H9 (cell line): ENCODE results near the gene CPNE5. TPM values are rescaled to one million over a fixed set of nuclear protein-coding genes. Genes with fewer than 3 reads are reported as not detected.

ENCODE experiments used
- DNase-seq: peaks from one replicate; pipeline ENCODE4 v3.0.0-alpha.2; 2017
- H2AFZ ChIP-seq: one replicate; pipeline ENCODE4 v1.6.1; 2013; ENCODE audit warnings: mild to moderate bottlenecking, low read length, control low read depth, moderate library complexity
- H2AK5ac ChIP-seq: 2 replicates; pipeline ENCODE4 v1.6.1; 2013; ENCODE audit warnings: low read length, control low read depth, mixed read lengths; ENCODE audit not compliant: insufficient read length
- H2BK120ac ChIP-seq: one replicate; pipeline ENCODE4 v1.6.1; 2013; ENCODE audit warnings: low read depth, mild to moderate bottlenecking, low read length, control low read depth, inconsistent platforms; ENCODE audit not compliant: poor library complexity, severe bottlenecking
- H2BK12ac ChIP-seq: 2 replicates; pipeline ENCODE4 v1.6.1; 2013; ENCODE audit warnings: low read length, control low read depth, mixed read lengths, low read depth; ENCODE audit not compliant: insufficient read length
- H2BK15ac ChIP-seq: 2 replicates; pipeline ENCODE4 v1.6.1; 2013; ENCODE audit warnings: low read depth, low read length, control low read depth
- H2BK20ac ChIP-seq: one replicate; pipeline ENCODE4 v1.6.1; 2013; ENCODE audit warnings: low read depth, mild to moderate bottlenecking, low read length, control low read depth, inconsistent platforms; ENCODE audit not compliant: poor library complexity, severe bottlenecking
- H2BK5ac ChIP-seq: 2 replicates; pipeline ENCODE4 v1.6.1; 2013; ENCODE audit warnings: low read length, control low read depth, mixed read lengths; ENCODE audit not compliant: insufficient read length
- H3K14ac ChIP-seq: 2 replicates; pipeline ENCODE4 v1.6.1; 2013; ENCODE audit warnings: low read length, control low read depth; ENCODE audit not compliant: insufficient read depth
- H3K18ac ChIP-seq: 2 replicates; pipeline ENCODE4 v1.6.1; 2013; ENCODE audit warnings: low read depth, mild to moderate bottlenecking, mixed read lengths, low read length, control low read depth; ENCODE audit not compliant: insufficient read length
- H3K23ac ChIP-seq: 2 replicates; pipeline ENCODE4 v1.6.1; 2013; ENCODE audit warnings: low read length, control low read depth, mixed read lengths, low read depth; ENCODE audit not compliant: insufficient read length
- H3K23me2 ChIP-seq: 2 replicates; pipeline ENCODE4 v1.6.1; 2013; ENCODE audit warnings: low read depth, mild to moderate bottlenecking, mixed read lengths, low read length, control low read depth; ENCODE audit not compliant: insufficient read length, poor library complexity, severe bottlenecking
- H3K27ac ChIP-seq: 2 replicates; pipeline ENCODE4 v1.5.1; 2013; ENCODE audit warnings: low read length, control low read depth, mixed read lengths, low read depth; ENCODE audit not compliant: insufficient read length
- H3K27me3 ChIP-seq: 2 replicates; pipeline ENCODE4 v1.6.1; 2013; ENCODE audit warnings: low read length, control low read depth, inconsistent platforms; ENCODE audit not compliant: insufficient read depth
- H3K4ac ChIP-seq: 2 replicates; pipeline ENCODE4 v1.6.1; 2013; ENCODE audit warnings: low read depth, mild to moderate bottlenecking, control low read depth, inconsistent platforms, low read length, moderate library complexity
- H3K4me1 ChIP-seq: 2 replicates; pipeline ENCODE4 v1.6.1; 2013; ENCODE audit warnings: low read length, control low read depth, inconsistent platforms; ENCODE audit not compliant: insufficient read depth
- H3K4me2 ChIP-seq: 2 replicates; pipeline ENCODE4 v1.6.1; 2013; ENCODE audit warnings: low read length, control low read depth, mixed read lengths; ENCODE audit not compliant: insufficient read length, insufficient read depth
- H3K56ac ChIP-seq: 2 replicates; pipeline ENCODE4 v1.6.1; 2013; ENCODE audit warnings: low read depth, mild to moderate bottlenecking, mixed read lengths, low read length, control low read depth; ENCODE audit not compliant: insufficient read length
- H3K79me1 ChIP-seq: 2 replicates; pipeline ENCODE4 v1.6.1; 2013; ENCODE audit warnings: low read depth, mild to moderate bottlenecking, moderate library complexity, low read length, control low read depth, inconsistent platforms; ENCODE audit not compliant: insufficient read depth, poor library complexity, severe bottlenecking
- H3K79me2 ChIP-seq: 2 replicates; pipeline ENCODE4 v1.6.1; 2013; ENCODE audit warnings: low read length, control low read depth, inconsistent platforms; ENCODE audit not compliant: insufficient read depth
- H3K9ac ChIP-seq: 2 replicates; pipeline ENCODE4 v1.6.1; 2013; ENCODE audit warnings: low read length, control low read depth, mixed read lengths; ENCODE audit not compliant: insufficient read length; ENCODE audit errors: extremely low read depth
- H3K9me3 ChIP-seq: one replicate; pipeline ENCODE4 v1.6.1; 2013; ENCODE audit warnings: low read depth, low read length, inconsistent platforms; ENCODE audit not compliant: control insufficient read depth
- H3T11ph ChIP-seq: one replicate; pipeline ENCODE4 v1.6.1; 2013; ENCODE audit warnings: mild to moderate bottlenecking, low read length, control low read depth, inconsistent platforms
- H4K20me1 ChIP-seq: one replicate; pipeline ENCODE4 v1.6.1; 2013; ENCODE audit not compliant: control insufficient read depth, insufficient read length, insufficient read depth
- H4K5ac ChIP-seq: 2 replicates; pipeline ENCODE4 v1.6.1; 2013; ENCODE audit warnings: low read depth, mild to moderate bottlenecking, mixed read lengths, low read length, control low read depth; ENCODE audit not compliant: insufficient read length
- H4K8ac ChIP-seq: replicated peaks from 2 replicates; pipeline ENCODE4 v1.6.1; 2013; ENCODE audit warnings: low read length, control low read depth, mixed read lengths, low read depth; ENCODE audit not compliant: insufficient read length
- H4K91ac ChIP-seq: 2 replicates; pipeline ENCODE4 v1.6.1; 2013; ENCODE audit warnings: low read depth, mild to moderate bottlenecking, moderate library complexity, mixed read lengths, low read length, control low read depth; ENCODE audit not compliant: insufficient read length
- H3K27ac Mint-ChIP-seq, 3 experiments: 2 replicates in 2 of 3; 3 replicates in 1 of 3; pipeline ENCODE4 v1.8.0; 2020 to 2021; ENCODE audit warnings: mixed read lengths in 3 of 3, mild to moderate bottlenecking in 1 of 3, moderate library complexity in 1 of 3
- H3K27me3 Mint-ChIP-seq: 2 replicates; pipeline ENCODE4 v1.8.0; 2021; ENCODE audit warnings: low read depth, mild to moderate bottlenecking, moderate library complexity, mixed read lengths
- H3K36me3 Mint-ChIP-seq, 3 experiments: 2 replicates in 2 of 3; 3 replicates in 1 of 3; pipeline ENCODE4 v1.8.0; 2020 to 2021; ENCODE audit warnings: low read depth in 3 of 3, mixed read lengths in 3 of 3; ENCODE audit not compliant: insufficient read depth in 1 of 3
- H3K4me1 Mint-ChIP-seq, 2 experiments: 2 replicates each; pipeline ENCODE4 v1.8.0; 2020; ENCODE audit warnings: mixed read lengths in 2 of 2
- H3K4me3 Mint-ChIP-seq, 2 experiments: 2 replicates in 1 of 2; 3 replicates in 1 of 2; pipeline ENCODE4 v1.8.0; 2020 to 2021; ENCODE audit warnings: mild to moderate bottlenecking in 2 of 2, mixed read lengths in 2 of 2, moderate library complexity in 1 of 2
- H3K9me3 Mint-ChIP-seq, 2 experiments: 2 replicates in 1 of 2; 3 replicates in 1 of 2; pipeline ENCODE4 v1.8.0; 2020; ENCODE audit warnings: mild to moderate bottlenecking in 2 of 2, mixed read lengths in 2 of 2, moderate library complexity in 1 of 2
- CTCF ChIP-seq: fragments of 200-600 bp; sonication (generic); conservative IDR thresholded peaks from 3 replicates; pipeline ENCODE4 v1.8.0; 2021; ENCODE audit warnings: antibody characterized with exemption, mild to moderate bottlenecking
- WGBS: extraction: QIAGEN DNeasy Blood & Tissue Kit; methylation state at CpG from one replicate; pipeline ENCODE4 v1.1.7; 2013; ENCODE audit warnings: missing lambda C conversion rate, low lambda C conversion rate, mixed read lengths; ENCODE audit not compliant: insufficient read length; ENCODE audit errors: extremely low coverage; 5-methylcytosine and 5-hydroxymethylcytosine counted together
- total RNA-seq: library from RNA; stranded (reverse); gene quantifications from 2 replicates; pipeline ENCODE4 v1.2.1, GENCODE V29; 2021

The CPNE5 gene
- total RNA-seq, 1 experiment from 2014 or later: 0.52 TPM

GRCh38 chr6:36721369-36722140, 117.7 kb downstream of the CPNE5 start:
- Histone ChIP-seq H4K5ac (no peak overlapping the region), H3K4me1 (no peaks in the 10 kb centered on the region), H2BK20ac (no peak overlapping the region), H2AK5ac (no peak overlapping the region), H3K27ac (no peak overlapping the region), H2BK5ac (no peak overlapping the region), H2BK12ac (no peak overlapping the region), H3K56ac (no peak overlapping the region), H3K23me2 (no peaks in the 10 kb centered on the region), H4K20me1 (no peaks in the 10 kb centered on the region), H3K14ac (no peak overlapping the region), H2BK15ac (no peak overlapping the region), H3K4me2 (no peak overlapping the region), H3K9me3 (no peaks in the 10 kb centered on the region), H3K4ac (no peak overlapping the region), H3K79me1 (no peaks in the 10 kb centered on the region), H3T11ph (no peak overlapping the region), H3K18ac (no peak overlapping the region), H4K8ac (no peak overlapping the region), H2AFZ (no peak overlapping the region), H3K27me3 (no peaks in the 10 kb centered on the region), H2BK120ac (no peak overlapping the region), H3K9ac (no peak overlapping the region), H3K79me2 (no peaks in the 10 kb centered on the region), H3K23ac (no peak overlapping the region), H4K91ac (no peak overlapping the region)
- H3K9me3 Mint-ChIP-seq: no peaks in the 10 kb centered on the region
- H3K4me1 Mint-ChIP-seq: peaks cover 2% of the 10 kb centered on the region in 2 experiments; a peak in 1 of 4 replicates
- no peak for TF ChIP-seq CTCF
- no peaks in the 10 kb centered on the region; the same call in 1 of the 2 replicates for H3K27me3 Mint-ChIP-seq
- no peaks in the 10 kb centered on the region; a peak in 1 of 7 replicates for H3K36me3 Mint-ChIP-seq
- H3K27ac Mint-ChIP-seq: no peak overlapping the region
- H3K4me3 Mint-ChIP-seq: no peak overlapping the region
- DNase-seq: peak; percentile 22
- WGBS: no CpG with 5 or more reads among the region's 15 CpGs
